Left renal cortex interstitium (tissue), 4 donors: ENCODE measurements around the gene DNMT1. TPM values are rescaled to one million over a fixed set of nuclear protein-coding genes. Genes with fewer than 3 reads are reported as not detected.

Experiments used
- DNase-seq, 4 donors: peaks; one replicate each; pipeline ENCODE4 v3.0.0-alpha.2; 2013; ENCODE audit warnings: low read depth in 4 of 4, low spot score in 2 of 4, missing footprints in 1 of 4
- polyA plus RNA-seq, 4 donors: library from polyadenylated mRNA; unstranded; fragments of 120-200 nt; gene quantifications; one replicate each; pipeline ENCODE4 v1.2.1, GENCODE V29; 2013; ENCODE audit not compliant: insufficient read length in 4 of 4

DNMT1 gene
- polyA plus RNA-seq, 4 donors, result 80.7 to 129 (median 108) TPM

GRCh38 chr19:10144361-10144760, 50.4 kb downstream of the DNMT1 start:
- no peak for DNase-seq

GRCh38 chr19:10143681-10144080, 51.1 kb downstream of the DNMT1 start:
- DNase-seq, result no peak

- DNase-seq, result no peak
Observed at GRCh38 chr19:10142701-10143375, 51.9 kb downstream of the DNMT1 start.

- DNase-seq, result no peak
Observed at GRCh38 chr19:10141973-10142372, 52.8 kb downstream of the DNMT1 start.

GRCh38 chr19:10141479-10141878, 53.3 kb downstream of the DNMT1 start:
- DNase-seq, result no peak

GRCh38 chr19:10139952-10140351, 54.8 kb downstream of the DNMT1 start:
- DNase-seq, result no peak

GRCh38 chr19:10138879-10139795, 55.6 kb downstream of the DNMT1 start:
- DNase-seq, result no peak

GRCh38 chr19:10137751-10138682, 56.7 kb downstream of the DNMT1 start:
- no peak for DNase-seq

GRCh38 chr19:10136936-10137335, 57.8 kb downstream of the DNMT1 start:
- no peak for DNase-seq

GRCh38 chr19:10135551-10136334, 59.0 kb downstream of the DNMT1 start:
- DNase-seq, result no peak

GRCh38 chr19:10134040-10134439, 60.7 kb downstream of the DNMT1 start:
- no peak for DNase-seq

GRCh38 chr19:10133596-10133995, 61.2 kb downstream of the DNMT1 start:
- no peak for DNase-seq

- no peak for DNase-seq
Observed at GRCh38 chr19:10132905-10133304, 61.8 kb downstream of the DNMT1 start.

GRCh38 chr19:10126213-10126639, 68.5 kb downstream of the DNMT1 start:
- no peak for DNase-seq

GRCh38 chr19:10124429-10124828, 70.3 kb downstream of the DNMT1 start:
- no peak for DNase-seq

GRCh38 chr19:10122045-10122444, 72.7 kb downstream of the DNMT1 start:
- DNase-seq, result no peak

- DNase-seq, result no peak
Observed at GRCh38 chr19:10120538-10121189, 74.1 kb downstream of the DNMT1 start.

- DNase-seq, result no peak
Observed at GRCh38 chr19:10118960-10119359, 75.8 kb downstream of the DNMT1 start.

- no peak for DNase-seq
Observed at GRCh38 chr19:10116866-10117616, 77.7 kb downstream of the DNMT1 start.
